Ovary (tissue), 9 donors: ENCODE measurements around the gene TRPV4. TPM values are rescaled to one million over a fixed set of nuclear protein-coding genes. Genes with fewer than 3 reads are reported as not detected.

Experiments
- DNase-seq, 5 donors: peaks; one replicate each; pipeline ENCODE4 v3.0.0-alpha.2; 2019 to 2020
- H3K27ac ChIP-seq, 2 donors: fragments of 200-600 bp; one replicate each; pipeline versions ENCODE4 v1.5.1 to v1.8.0; 2019 to 2022
- H3K27me3 ChIP-seq: fragments of 200-600 bp; one replicate; pipeline ENCODE4 v1.8.0; 2022
- H3K36me3 ChIP-seq: fragments of 200-600 bp; sonication (generic); one replicate; pipeline ENCODE4 v1.5.1; 2019
- H3K4me1 ChIP-seq: one replicate; pipeline ENCODE4 v1.8.1; 2013; ENCODE audit warnings: mild to moderate bottlenecking, moderate library complexity; ENCODE audit not compliant: insufficient read depth
- H3K4me3 ChIP-seq: fragments of 200-600 bp; sonication (generic); one replicate; pipeline ENCODE4 v1.5.1; 2017
- H3K9me3 ChIP-seq, 2 donors: fragments of 200-600 bp in 1 of 2; sonication (generic) in 1 of 2; one replicate each; pipeline versions ENCODE4 v1.5.1 to v1.8.1; 2013 to 2019; ENCODE audit warnings: mild to moderate bottlenecking in 1 of 2, moderate library complexity in 1 of 2
- EP300 ChIP-seq: sonication (generic); formaldehyde crosslinking; IDR thresholded peaks from one replicate; pipeline ENCODE4 v1.6.1; 2017; ENCODE audit warnings: antibody characterized with exemption
- POLR2A ChIP-seq: fragments of 450-650 bp; IDR thresholded peaks from one replicate; pipeline ENCODE4 v1.6.1; 2017; ENCODE audit warnings: antibody characterized with exemption, mild to moderate bottlenecking, moderate library complexity
- WGBS, 3 donors: extraction: QIAGEN DNeasy Blood & Tissue Kit in 1 of 3; methylation state at CpG; one replicate each; pipeline versions ENCODE4 v1.1.5 to v1.1.7; 2013 to 2017; 5-methylcytosine and 5-hydroxymethylcytosine counted together
- intact Hi-C, 4 donors: fragments of 100-400 bp; cut with DNase I; formaldehyde crosslinking; loops; one replicate each; pipeline versions ENCODE4 v1.11.0 to v1.15.1; 2022 to 2023
- polyA plus RNA-seq, 2 donors: library from polyadenylated mRNA; stranded (reverse); fragments of 200-250 nt in 1 of 2; fragments of 350-450 nt in 1 of 2; fragmentation: Illumina TruSeq in 1 of 2; extraction: RNeasy Lipid Tissue Mini Kit (QIAGEN cat#74804) in 1 of 2; gene quantifications; one replicate each; pipeline ENCODE4 v1.2.3, GENCODE V29; 2013 to 2014
- total RNA-seq, 7 donors: library from RNA; depleted of rRNA in 2 of 7; stranded (reverse); fragments of >200 nt in 2 of 7; fragmentation: NEBNext Ultra II Directional in 3 of 7; extraction: Animal tissue kit (Norgen Biotek cat#: 25700) in 3 of 7; gene quantifications; one replicate each; pipeline versions ENCODE4 v1.1.0 to v1.2.4, GENCODE V29; 2016 to 2023
- TF ChIP-seq, protein P1 (sequence below), 3 donors: fragments of 450-650 bp in 2 of 3; fragments of 200-600 bp in 1 of 3; IDR thresholded peaks; one replicate each; pipeline versions ENCODE4 v1.5.1 to v1.8.0; 2016 to 2022; ENCODE audit warnings: antibody characterized with exemption in 3 of 3, mild to moderate bottlenecking in 1 of 3
- donor health status: DM: no; HTN: no; CAD: no; lungs with moderate emphysema.
- donor health status: DM: no; HTN: no; CAD: no.
- donor health status: Bipolar disorder and iron deficiency.
- donor health status: DM: yes; HTN: yes; CAD: no.
- donor health status: DM: no; HTN: no; CAD: no.
- donor health status: DM: yes; HTN: yes; CAD: no.

The TRPV4 gene
- total and polyA plus RNA-seq, 9 donors = 0.12 to 2.4 (median 0.49) TPM; not detected in 1

- no peak for DNase-seq
- Histone ChIP-seq H3K27ac (no peak overlapping the region), H3K4me3 (no peak overlapping the region), H3K36me3 (no peaks in the 10 kb centered on the region), H3K27me3 (peaks cover 2% of the 10 kb centered on the region), H3K9me3 (no peaks in the 10 kb centered on the region), H3K4me1 (no peaks in the 10 kb centered on the region)
- WGBS, 3 donors = 70 to 82% (median 80%) methylated on average over 3 of the region's 3 CpGs
- intact Hi-C loops = no loop called here
- TF ChIP-seq, protein P1, sequence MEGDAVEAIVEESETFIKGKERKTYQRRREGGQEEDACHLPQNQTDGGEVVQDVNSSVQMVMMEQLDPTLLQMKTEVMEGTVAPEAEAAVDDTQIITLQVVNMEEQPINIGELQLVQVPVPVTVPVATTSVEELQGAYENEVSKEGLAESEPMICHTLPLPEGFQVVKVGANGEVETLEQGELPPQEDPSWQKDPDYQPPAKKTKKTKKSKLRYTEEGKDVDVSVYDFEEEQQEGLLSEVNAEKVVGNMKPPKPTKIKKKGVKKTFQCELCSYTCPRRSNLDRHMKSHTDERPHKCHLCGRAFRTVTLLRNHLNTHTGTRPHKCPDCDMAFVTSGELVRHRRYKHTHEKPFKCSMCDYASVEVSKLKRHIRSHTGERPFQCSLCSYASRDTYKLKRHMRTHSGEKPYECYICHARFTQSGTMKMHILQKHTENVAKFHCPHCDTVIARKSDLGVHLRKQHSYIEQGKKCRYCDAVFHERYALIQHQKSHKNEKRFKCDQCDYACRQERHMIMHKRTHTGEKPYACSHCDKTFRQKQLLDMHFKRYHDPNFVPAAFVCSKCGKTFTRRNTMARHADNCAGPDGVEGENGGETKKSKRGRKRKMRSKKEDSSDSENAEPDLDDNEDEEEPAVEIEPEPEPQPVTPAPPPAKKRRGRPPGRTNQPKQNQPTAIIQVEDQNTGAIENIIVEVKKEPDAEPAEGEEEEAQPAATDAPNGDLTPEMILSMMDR (IDR thresholded peaks at IDR 0.05) = no peak
- TF ChIP-seq EP300 = no peak
- no peak for TF ChIP-seq POLR2A
Observed at GRCh38 chr12:109828754-109829511, 4.3 kb downstream of the TRPV4 start.

DNA sequence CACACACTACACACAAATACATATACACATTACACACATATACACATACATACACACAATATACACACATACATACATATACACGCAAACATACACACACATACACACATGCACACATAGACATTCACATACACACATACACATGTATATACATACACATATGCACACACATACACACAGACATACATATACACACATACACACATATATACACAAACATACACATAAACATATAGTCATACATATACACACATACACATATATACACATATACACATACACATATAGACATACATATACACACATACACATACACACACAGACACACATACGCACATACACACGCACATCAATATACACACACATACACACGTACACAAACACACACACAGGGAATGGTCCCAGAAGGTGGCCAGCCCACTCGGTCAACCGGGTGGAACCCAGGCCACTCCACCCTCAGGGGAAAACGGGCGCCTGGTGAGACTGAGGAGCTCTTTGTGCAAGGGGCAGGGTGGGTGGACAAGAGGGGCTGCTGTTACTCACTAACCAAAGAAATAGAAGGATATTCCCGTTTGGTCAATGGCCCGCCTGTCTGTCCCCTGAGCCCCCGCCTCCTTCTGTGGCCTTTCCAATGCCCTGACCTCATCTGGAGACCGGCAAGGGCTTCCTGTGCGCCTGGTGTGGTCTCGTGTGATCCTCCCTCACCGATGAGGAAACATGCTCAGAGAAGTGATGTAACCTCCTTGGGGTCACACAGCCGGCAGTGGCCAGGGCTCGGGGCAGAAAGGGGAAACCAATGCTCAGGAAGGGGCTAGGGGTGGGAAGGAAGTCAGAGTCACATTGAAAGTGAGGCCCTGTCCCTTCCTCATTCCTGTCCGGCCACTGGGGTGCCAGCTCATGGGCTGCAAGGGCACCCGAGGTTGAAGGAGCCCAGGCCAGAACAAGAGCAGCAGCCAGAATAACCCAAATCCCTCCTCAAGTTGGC is 5.3 kb downstream of the TRPV4 start:
- intact Hi-C loops = no loop called here
- TF ChIP-seq, protein P1 (IDR thresholded peaks at IDR 0.05) = no peak
- TF ChIP-seq POLR2A (no peak), EP300 (no peak)
- no peak for DNase-seq

DNA sequence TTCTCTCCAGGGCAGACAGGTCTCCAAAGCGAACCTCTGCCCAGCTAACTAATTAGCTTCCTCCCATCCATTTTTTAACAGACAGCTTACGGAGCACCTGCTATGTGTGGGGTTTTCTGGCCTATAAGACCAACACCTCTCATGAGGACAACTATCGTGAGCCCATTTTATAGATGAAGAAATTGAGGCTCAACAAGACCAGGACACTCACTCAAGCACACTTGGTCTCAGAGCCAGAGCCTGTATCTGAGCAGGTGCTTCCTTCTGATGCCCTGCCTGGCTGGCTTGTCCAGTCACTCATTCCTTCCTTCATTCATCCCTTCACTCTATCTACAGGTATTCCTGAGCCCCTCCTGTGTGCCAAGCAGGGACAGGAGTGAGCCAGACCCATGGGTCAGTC is 6.1 kb downstream of the TRPV4 start:
- DNase-seq = no peak
- Histone ChIP-seq H3K4me1 (no peaks in the 10 kb centered on the region), H3K36me3 (no peaks in the 10 kb centered on the region), H3K4me3 (no peak overlapping the region), H3K27me3 (peaks cover under 1% of the 10 kb centered on the region), H3K9me3 (no peaks in the 10 kb centered on the region), H3K27ac (no peak overlapping the region)
- 93 to 96% (median 95%) methylated on average over 3 of the region's 3 CpGs for WGBS, 3 donors
- intact Hi-C loops = no loop called here
- no peak for TF ChIP-seq POLR2A
- TF ChIP-seq, protein P1 (IDR thresholded peaks at IDR 0.05) = no peak
- no peak for TF ChIP-seq EP300

More for the DNA sequence above, 5.3 kb downstream of the TRPV4 start:
- Histone ChIP-seq H3K4me3 (no peak overlapping the region), H3K36me3 (no peaks in the 10 kb centered on the region), H3K27ac (no peak overlapping the region), H3K4me1 (no peaks in the 10 kb centered on the region), H3K27me3 (peaks cover 2% of the 10 kb centered on the region), H3K9me3 (no peaks in the 10 kb centered on the region)
- 73 to 77% (median 74%) methylated on average over 19 of the region's 19 CpGs for WGBS, 3 donors

GRCh38 chr12:109824731-109825130 is 8.5 kb downstream of the TRPV4 start:
- no peak for DNase-seq
- 88 to 91% (median 90%) methylated on average over 8 of the region's 8 CpGs for WGBS, 3 donors
- Histone ChIP-seq H3K4me1 (no peaks in the 10 kb centered on the region), H3K27ac (no peak overlapping the region), H3K36me3 (no peaks in the 10 kb centered on the region), H3K9me3 (no peaks in the 10 kb centered on the region), H3K4me3 (no peak overlapping the region), H3K27me3 (no peaks in the 10 kb centered on the region)
- intact Hi-C loops = no loop called here
- TF ChIP-seq EP300 (no peak), POLR2A (no peak)
- TF ChIP-seq, protein P1 (IDR thresholded peaks at IDR 0.05) = no peak
